ENCODE results near the gene FZR1. TPM values are rescaled to one million over a fixed set of nuclear protein-coding genes. Genes with fewer than 3 reads are reported as not detected.

FZR1 gene
- total and polyA plus RNA-seq, 9 of the 15 experiments (the other 6 are each of a cell fraction or from before 2014, with no cell fraction given), result 0.18 to 48.0 (median 22.2) TPM

- TF ChIP-seq, protein P1, sequence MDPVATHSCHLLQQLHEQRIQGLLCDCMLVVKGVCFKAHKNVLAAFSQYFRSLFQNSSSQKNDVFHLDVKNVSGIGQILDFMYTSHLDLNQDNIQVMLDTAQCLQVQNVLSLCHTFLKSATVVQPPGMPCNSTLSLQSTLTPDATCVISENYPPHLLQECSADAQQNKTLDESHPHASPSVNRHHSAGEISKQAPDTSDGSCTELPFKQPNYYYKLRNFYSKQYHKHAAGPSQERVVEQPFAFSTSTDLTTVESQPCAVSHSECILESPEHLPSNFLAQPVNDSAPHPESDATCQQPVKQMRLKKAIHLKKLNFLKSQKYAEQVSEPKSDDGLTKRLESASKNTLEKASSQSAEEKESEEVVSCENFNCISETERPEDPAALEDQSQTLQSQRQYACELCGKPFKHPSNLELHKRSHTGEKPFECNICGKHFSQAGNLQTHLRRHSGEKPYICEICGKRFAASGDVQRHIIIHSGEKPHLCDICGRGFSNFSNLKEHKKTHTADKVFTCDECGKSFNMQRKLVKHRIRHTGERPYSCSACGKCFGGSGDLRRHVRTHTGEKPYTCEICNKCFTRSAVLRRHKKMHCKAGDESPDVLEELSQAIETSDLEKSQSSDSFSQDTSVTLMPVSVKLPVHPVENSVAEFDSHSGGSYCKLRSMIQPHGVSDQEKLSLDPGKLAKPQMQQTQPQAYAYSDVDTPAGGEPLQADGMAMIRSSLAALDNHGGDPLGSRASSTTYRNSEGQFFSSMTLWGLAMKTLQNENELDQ (CRISPR knock-in tag; IDR thresholded peaks at IDR 0.05; ENCODE audit: borderline replicate concordance), result 0 out of 2 replicates have a peak, but pooled peaks have one; percentile 25
- TF ChIP-seq MAX (CRISPR knock-in tag; IDR thresholded peaks at IDR 0.05), result 0 out of 2 replicates have a peak, but pooled peaks have one; percentile 28
- TF ChIP-seq ARID4B (CRISPR knock-in tag; IDR thresholded peaks at IDR 0.05), result 0 out of 2 replicates have a peak, but pooled peaks have one; percentile 33
- peak; percentile 58 for TF ChIP-seq ZBTB40 (IDR thresholded peaks at IDR 0.05)
- TF ChIP-seq ZBTB40 (CRISPR knock-in tag; IDR thresholded peaks at IDR 0.05), result no peak
- no peak for TF ChIP-seq LCOR (CRISPR knock-in tag; IDR thresholded peaks at IDR 0.05)
- no peak for TF ChIP-seq KLF10 (CRISPR knock-in tag; IDR thresholded peaks at IDR 0.05)
- TF ChIP-seq DLX4 (CRISPR knock-in tag; IDR thresholded peaks at IDR 0.05), result no peak
These were observed 67.2 kb downstream of the FZR1 start (continued) for GRCh38 chr19:3573162-3573857.
